NCI-H2227 (cell line): Measurements from ENCODE around the gene PLD6.

Experiments
- DNase-seq: peaks from one replicate; lab custom pipeline; 2025; ENCODE audit not compliant: unreplicated experiment; lab: John Stamatoyannopoulos, UW

The PLD6 gene

DNA sequence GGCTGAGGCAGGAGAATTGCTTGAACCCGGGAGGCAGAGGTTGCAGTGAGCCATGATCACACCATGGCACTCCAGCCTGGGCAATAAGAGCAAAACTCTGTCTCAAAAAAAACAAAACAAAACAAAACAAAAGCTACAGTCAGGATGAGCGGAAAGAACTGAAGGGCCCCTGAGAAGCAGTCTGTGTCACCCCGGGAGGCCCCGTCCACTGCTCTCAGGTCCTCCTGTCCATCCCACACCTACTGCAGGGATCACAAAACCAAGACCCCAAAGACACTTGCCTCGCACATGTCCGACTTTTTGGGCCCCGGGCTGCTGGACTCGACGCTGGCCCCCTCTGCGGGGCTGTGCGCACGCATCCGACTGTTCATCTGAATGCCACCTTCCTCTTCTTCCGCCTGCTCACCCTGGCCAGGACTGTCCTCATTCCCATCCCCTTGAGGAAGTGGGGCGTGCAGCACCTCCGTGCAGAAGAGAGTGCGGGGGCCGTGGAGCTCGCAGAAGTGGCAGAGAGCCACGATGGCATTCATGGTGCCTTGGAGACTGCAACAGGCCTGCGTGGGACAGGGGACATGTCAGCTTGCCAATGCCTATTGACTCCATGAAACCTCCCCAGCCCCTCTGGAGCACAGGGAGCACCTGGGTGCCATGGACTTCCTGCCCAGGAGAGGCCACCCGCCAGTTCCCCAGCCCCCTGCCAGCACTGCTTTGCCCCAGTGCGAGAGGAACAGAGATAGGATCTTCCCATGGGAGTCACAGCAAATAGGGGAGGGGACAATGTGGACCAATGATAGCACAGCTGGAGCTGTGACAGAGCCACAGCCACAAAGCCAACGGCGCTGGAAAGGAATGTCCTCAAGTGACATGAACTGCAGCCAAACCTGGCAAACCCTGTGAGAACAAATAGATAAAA lies 21.7 kb upstream of the PLD6 start:
- DNase-seq: no peak

DNA sequence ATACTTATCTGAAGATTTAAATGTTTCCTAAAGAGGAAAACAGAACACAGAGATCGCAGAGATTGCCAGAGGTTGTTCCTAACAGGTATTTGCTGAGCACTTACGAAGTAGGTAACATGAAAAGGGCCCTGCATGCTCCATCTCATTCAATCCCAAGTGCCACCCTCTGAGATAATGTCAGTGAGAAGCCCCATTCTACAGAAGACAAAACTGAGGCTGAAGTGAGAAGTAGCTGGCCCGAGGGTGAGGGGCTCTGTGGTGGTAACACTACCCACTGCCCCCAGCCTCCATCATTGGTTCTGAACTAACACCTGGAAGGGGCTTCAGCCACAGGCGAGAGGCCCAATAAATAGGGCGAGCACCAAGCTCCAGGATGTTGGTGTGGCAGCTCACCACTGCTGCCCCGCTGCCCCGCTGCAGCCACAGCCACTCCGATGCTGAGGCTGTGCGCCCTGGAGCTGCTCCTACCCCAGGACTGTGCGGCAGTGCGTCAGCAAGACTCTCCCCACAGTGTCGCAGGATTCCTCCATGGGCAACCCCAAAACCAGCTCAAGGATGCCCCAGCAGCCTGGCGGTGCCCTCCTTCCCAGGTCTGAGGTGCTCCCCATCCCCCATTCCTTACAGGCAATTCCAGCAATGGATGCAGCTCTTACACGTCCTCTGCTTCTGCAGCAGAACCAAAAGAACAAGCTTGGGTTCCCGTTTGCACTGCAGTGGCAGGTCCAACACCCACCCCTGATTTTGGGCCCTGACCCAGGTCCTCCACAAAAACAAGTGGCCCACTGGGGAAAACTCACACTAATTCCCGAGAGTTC lies 20.5 kb upstream of the PLD6 start:
- no peak for DNase-seq

- DNase-seq: no peak
Observed at GRCh38 chr17:17225901-17226300, 19.8 kb upstream of the PLD6 start.

DNA sequence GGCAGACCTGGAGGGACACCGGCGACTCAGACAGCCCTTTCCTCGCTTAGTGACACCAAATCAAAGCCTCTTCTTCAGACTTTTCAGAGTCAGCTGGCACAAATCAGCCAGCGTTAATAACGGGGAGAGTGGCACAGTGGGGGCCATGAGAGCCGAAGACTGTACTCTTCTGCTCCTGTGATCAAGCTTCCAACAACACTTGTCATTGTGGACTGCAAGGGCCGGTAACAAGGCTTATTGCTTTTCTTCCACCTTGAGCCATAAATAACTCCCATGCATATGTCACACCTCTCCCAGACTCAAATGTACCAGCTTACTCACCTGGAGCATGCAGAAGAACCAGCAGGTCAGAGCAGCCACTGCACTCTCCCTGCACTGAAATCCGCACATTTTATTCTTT lies 18.0 kb upstream of the PLD6 start:
- no peak for DNase-seq

- no peak for DNase-seq
Observed at GRCh38 chr17:17223736-17224135, 17.6 kb upstream of the PLD6 start.

DNA sequence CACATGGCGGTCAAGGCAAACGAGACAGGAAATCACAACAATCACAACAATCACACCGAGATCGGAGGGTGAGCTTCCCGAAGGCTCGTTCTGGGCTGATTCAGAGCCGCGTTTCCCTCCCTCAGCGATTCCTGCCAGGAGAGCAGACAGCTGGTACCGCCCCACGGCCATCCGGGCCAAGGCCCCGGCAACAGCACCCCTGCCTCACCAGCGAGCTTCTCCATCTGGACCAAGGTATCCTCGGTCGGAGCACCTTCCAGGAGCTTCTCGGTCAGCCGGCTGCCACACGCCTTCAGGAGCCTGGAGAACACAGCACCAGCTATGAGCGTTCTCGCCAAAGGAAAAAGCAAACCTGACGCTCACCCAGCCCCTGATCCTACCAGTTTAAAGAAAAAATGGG lies 15.2 kb upstream of the PLD6 start:
- DNase-seq: no peak

DNA sequence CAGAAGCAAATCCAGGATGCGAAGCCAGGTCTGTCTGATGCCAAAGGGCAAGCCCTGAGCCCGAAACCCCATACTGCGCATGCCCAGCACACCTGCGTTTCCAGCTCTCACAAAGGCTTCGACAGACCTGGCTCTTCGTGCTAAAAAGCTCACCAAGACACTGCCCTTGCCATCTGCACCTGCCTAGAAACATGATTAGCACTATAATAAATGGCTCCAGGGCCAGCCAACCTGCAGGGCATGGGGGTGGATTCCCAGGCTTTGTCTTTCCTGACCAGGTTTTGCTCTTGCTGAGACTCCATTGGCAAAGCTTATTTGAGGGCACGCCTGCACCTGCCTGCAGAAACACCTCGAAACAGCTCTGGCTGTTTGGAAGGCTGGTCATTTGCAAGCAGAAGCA lies 14.4 kb upstream of the PLD6 start:
- no peak for DNase-seq

DNA sequence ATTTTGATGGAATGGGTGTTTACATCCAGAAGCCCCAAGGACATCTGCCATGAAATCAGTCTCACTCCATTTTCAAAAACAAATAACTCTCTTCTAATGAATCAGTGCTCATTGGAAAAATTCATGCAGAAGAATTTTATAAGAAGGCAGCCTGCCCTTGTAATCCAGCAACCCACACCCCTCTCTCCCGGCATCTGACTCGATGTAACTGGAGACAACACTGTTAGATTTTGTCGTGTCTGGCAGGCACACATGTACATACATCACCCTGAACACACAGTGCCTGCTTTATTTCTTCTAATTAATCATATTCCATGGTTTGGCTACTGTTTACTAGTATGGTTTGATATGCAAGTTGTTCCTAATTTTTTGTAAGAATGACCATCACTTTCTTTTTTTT lies 11.9 kb upstream of the PLD6 start:
- DNase-seq: no peak

DNA sequence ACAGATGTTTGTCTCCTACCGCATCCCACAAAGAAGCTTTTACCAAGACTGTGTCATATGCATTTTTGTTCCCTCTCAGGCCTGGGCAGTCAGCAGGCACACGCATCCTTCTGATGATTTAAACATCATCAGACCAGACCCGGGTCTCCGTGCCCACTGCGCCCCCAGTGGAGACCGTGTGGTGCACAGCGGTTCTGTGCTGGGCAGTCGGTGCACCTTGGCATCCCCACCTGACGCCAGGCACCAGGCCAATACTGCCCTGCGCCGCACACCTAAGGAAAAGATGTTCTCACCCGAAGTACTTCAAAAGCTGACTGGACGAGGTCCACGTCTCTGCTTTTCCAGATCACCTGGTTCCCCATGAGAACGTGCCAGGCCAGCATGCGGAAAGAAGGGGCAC lies 10.6 kb upstream of the PLD6 start:
- no peak for DNase-seq

- DNase-seq: no peak
Observed at GRCh38 chr17:17216236-17216635, 10.1 kb upstream of the PLD6 start.

GRCh38 chr17:17215575-17215974 lies 9.4 kb upstream of the PLD6 start:
- no peak for DNase-seq

DNA sequence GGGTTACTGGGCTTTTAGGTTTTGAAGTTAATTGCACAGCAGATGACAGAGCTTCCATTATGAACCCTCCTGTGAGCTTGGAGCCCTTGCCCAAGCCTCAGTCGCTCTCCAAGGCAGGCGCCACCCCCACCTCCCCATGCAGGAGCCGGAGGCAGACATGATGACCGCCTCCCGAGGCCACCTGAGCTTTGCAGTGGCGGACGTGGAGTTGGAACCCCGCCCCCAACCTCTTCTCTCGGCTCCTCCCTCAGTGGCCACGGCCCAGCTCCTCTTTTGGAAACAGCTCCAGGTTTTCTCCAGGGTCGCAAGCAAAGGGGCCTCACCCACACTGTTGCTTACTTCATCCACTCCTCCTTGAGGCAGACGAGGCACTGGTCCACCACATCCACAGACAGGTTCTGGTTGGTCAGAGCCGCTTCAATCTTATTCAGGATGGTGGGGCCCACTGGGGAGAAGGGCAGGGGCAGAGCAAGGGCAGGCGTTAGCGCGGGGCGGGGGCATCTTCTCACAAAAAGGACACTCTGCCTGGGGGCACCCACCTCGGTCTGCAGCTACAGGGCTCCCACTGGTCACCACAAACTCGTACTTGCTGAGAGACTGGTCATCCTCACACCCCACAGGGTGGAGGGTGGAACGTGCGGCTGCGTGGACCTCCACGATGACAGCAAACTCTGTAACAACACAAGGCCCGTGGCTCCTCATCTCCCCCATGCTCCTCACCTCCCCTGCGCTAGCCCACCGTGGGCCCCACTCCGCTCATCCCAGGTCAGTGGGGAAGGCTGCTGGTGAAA lies 8.7 kb upstream of the PLD6 start:
- DNase-seq: no peak

DNA sequence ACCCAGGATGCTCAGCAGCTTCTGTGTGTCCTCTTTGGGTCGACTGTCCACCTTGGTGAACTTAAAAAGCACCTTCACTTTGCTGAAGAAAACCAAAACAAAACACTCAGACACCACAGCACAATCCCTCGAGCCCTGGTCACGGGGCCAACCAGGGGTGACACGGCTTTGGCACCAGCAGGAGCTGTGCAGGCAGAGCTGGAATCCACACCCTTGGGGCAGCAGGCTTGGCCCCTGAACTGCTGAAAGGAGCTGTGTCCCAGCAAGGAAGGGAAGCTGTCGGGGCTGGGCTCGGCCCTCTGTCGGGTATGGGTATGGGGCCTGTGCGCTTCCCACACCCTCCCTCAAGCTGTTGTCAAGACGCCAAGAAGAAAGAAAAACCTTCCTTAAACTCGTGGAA lies 7.6 kb upstream of the PLD6 start:
- DNase-seq: no peak

DNA sequence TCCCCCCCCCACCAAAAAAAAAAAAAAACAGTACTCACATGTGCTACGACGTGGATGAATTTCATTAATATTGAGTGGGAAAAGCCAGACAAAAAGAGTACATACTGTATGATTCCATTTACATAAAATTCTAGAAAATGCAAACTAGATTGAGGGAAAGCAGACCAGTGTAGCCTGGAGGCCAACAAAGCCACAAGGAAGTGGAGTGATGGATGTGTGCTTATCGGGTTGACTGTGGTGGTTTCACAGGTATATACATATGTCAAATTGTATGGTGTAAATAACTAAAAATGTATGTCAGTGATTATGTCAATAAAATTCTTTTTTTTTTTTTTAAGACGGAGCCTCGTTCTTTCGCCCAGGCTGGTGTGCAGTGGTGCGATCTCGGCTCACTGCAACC lies 1.9 kb upstream of the PLD6 start:
- no peak for DNase-seq

DNA sequence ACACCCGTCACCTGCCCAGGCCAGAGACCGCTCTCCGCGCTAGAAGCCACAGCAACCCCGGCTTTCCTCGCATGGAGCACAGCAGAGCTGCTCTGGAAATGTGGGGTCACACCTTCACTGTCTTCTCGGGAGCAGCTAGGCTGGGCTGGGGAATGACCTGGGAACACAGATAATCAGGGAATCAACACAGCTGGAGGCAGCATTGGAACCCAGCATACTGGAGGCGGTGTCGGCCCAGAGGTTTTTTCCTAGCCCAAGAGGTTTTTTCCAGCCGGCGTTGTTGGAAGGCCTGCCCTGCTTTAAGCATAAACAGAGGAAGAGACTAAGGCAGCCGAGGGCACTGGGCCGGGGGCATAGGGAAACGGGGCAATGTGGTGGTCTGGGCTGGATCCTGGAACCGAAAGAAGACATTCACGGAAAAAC lies 791 bp upstream of the PLD6 start:
- no peak for DNase-seq

DNA sequence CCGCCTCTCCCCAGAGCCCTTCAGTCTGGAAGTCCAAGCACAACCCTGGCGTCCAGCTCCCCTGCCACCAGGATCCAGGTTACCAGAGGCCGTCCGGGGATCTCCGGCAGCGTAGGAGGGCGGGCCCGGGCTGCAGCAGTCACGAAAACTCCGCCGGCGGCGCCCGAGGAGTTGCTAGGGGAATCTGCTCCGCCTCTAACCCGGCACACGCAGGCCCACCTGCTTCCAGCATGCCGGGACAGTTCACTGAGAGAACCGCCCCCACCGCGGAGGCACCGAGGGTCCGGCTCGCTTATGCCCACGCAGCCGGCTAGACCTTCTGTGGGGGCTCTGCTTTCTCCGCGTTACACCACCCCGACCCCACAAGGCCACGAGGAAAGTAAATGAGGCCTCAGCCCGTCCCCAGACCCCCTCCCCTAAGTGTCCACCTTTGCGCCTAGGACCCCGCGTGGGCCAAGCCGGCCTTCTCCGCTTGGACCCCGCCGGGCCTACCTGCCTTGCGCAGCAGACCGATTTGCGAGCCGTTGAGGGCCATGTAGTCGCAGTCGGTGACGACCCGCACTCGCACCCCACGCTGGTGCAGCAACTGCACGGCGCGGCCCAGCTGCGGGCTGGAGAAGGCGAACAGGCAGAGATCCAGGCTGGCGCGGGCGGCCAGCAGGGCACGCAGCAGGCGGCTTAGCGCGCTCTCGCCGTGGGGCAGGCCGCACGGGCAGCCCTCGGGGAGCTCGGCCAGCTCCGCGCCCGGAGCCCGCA lies 587 bp downstream of the PLD6 start:
- peak; percentile 51 for DNase-seq

DNA sequence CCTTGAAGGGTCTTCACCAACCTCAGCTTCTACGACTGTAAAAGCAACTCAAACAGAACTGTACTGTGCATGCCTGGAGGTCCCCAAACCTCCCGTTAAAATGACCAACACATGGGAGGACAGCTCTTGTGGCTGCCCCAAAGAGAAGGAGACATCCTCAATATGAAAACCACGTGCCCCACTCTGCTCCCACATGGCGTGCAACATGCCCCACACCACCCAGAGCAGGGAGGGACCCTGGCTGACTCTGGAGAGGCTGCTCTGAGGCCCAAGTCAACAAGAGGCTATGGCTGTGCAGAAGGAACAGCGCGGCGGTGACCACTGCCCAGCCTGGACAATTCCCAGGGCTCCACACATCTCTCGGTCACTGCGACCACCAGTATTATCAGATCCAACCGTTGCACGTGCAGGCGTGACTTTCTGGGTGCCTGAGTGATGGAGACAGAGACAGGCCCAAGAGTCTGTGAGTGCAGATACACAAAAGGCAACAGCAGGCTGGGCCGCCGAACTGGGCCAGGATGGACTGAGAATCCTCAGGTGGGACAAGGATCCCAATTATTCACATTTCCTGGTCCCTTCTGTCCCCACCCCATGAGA lies 1.4 kb downstream of the PLD6 start:
- no peak for DNase-seq

DNA sequence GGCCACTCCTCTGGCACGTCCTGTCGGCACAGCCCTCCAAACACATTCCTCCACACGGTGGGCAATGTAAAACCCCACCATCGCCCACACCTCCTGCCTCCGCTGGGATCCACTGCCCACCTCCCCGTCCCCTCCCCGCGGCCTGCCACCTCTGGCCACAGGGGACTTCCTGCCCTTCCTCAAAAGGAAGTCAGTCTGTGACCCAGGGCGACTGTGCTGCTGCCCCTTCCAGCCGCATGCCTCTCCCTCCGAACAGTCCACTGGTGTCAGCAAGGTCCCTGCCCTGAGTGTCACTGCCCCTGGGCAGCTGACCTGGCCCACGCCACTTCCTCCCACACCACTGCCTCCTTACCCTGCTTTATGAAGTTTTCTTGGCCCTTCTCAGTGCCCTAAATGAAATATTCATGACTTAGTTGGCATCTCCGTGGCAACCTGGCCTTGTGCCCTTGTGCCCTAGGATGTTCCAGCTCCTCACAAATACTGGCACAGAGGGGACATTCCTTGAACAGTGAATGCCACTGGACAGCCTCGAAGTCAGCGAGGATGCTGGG lies 2.0 kb downstream of the PLD6 start:
- DNase-seq: no peak

DNA sequence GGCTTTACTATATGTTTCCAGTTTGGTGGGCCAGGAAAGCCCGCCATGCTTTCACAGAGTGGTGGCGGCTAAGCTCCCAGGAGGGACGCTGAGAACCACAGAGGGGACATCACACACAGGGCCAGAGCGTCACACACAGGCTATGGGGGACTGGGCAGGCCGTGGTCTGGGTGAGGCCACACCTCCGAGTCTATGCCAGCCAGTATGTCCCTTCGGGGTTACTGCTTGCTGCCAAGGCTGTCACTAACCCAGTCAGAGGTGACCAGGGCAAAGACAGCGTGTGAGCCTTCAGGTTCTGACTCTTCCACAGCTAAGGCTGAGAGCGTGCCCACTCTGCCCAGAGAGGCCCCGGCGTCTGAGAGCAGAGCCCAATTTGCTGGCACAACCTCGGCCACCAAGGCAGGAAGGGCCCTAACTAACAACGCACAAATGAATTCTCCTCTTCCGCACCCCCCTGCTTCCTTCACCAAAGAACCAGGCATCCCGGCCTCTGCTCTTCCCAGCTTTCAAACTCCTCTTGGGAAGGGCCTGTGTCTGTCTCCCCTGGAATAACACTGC lies 2.9 kb downstream of the PLD6 start:
- no peak for DNase-seq

- no peak for DNase-seq
Observed at GRCh38 chr17:17201907-17202306, 4.2 kb downstream of the PLD6 start.
